ENCODE data around the gene B4GALT7.
"Not testable (repeated sequence)": the region's sequence is repeated elsewhere in the genome, so short reads cannot be mapped to it uniquely, and the experiment has no call there.

The B4GALT7 gene, protein sequence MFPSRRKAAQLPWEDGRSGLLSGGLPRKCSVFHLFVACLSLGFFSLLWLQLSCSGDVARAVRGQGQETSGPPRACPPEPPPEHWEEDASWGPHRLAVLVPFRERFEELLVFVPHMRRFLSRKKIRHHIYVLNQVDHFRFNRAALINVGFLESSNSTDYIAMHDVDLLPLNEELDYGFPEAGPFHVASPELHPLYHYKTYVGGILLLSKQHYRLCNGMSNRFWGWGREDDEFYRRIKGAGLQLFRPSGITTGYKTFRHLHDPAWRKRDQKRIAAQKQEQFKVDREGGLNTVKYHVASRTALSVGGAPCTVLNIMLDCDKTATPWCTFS

DNA sequence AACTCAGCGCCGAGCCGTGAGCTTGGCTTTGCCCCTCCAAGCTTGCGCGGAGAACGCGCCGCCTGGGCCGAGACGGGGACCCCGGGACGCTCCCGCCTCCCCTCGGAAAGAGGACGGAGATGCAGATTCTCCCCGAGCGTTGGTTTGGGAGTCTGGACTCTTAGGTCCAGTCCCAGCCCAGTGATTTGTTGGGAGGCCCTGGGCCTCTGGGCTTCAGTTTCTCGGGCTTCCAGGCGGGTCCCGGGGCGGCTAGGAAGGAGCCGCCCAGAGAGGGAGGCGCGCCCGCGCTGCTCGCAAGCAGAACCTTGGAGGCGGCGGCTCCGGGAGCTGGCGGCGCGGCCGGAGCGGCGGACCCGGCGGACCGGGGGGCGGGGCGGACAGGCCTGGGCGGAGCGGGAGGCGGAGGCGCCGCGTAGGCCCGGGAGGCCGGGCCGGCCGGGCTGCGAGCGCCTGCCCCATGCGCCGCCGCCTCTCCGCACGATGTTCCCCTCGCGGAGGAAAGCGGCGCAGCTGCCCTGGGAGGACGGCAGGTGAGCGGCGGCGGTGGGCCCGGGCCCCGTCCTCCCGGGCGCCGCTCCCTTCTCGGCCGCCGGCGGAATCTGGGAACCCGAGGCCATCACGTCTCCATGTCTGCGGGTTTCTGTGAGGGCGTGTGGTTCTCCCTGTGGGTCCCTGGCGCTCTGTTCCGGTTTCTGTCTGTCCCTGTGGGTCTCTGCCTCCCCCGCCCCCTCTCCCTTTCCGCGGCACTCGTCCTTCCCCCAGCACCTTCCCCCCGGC is at the start of gene B4GALT7:
Gene B4GALT7, plus strand, starts transcription at position 402 of the 777 bp plus-strand sequence. Its CDS starts 79 bp downstream, at position 481.
- peak in 1 of 2 experiments; percentile 24 for DNase-seq

DNA sequence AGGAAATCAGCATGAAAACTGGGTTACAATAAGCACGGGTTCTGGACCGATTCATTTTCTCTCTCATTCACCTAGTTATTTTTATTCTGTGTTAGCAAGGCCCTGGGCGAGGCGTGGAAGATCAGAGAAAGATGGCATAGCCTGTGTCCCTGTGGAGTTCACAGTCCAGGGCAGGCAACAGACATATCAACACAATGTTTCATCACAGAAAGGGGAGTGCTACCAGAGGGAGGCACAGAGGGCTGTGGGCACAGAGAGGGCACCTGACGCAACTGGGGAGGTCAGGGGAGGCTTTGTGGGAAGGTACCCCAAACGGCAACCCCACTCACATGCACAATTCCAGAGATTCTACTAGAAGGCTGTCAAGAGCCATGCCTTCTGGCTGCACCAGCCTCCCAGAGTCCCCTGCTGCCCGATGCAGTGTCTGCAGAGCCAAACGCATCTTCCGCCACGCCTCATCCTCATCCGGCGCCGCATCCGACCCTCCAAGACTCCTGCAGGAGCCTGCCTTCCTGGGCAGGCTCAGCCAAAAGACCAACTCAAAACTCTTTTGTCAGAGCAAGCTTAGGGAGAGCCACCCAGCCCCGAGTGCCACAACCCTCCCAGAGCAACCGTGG is 47.0 kb upstream of the B4GALT7 start:
- DNase-seq, result no peak

DNA sequence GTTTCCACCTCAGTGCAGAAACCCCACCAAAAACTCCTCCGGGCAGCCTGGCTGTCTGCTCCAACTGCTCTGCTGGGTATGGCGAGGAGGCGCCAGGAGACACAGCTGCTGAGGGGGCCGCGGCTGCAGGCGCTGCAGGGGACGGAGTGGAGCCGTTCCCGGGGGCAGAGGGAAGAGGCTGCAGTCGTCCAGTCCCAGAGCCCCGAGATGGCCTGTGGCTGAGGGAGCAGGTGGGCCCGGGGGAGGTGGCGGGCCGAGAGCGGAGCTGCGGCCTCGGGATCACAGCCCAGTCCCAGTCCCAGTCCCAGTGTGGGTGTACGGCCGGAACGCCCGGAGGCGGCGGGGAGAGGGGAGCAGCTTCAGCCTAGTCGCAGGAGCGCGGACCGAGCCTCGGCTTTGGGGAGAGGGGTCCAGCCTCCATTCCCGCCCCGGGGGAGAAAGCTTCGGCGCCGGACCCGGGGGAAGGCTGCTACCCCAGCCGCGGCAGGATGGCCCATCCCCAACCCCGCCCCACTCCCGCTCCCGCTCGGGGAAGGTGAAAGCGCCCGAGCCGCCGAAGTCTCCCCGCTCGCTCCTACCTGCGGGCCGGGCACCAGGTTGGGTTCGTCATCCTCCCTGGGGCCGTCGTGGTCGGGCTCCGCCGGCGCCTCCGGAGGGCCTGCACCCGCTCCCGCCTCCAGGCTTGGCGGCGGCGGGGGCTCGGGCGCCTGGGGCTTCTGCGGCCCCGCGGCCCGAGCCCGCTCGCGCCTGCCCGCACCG is 46.1 kb upstream of the B4GALT7 start:
- DNase-seq, result no peak

DNA sequence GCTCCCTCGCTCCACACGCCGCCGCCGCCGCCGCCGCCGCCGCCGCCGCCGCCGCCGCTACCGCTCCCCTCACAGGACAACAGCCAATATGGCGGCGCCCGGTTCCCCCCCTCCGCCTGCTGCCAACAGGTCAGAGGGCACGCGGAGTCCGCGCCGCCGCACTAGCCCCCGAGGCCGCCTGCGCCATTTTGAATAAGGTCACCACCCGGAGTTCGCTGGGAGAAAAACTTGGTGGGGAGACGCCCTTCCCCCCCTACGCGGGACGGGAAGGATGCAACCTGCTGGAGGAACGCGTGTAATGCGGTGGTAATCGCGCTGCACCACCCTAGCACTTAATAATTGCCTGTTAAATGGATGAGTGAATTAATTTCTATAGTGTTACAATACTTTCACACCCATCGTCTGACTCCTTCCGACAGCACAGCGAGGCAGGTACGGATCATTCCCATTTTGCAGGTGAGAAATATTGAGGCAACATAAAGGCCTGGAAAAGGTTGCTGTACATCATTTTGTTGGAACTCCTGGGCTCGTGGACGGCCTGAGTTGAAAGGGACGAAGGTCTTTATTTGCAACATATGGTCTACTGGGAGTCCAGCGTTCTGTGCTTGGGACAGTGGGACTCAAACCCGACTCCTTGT is 45.3 kb upstream of the B4GALT7 start, which contains the start of gene FAM193B:
Gene FAM193B, minus strand, starts transcription at position 90 of the 638 bp plus-strand sequence. CDS start 105 bp downstream, outside the sequence.
- DNase-seq, result peak; percentile 5 to 70

DNA sequence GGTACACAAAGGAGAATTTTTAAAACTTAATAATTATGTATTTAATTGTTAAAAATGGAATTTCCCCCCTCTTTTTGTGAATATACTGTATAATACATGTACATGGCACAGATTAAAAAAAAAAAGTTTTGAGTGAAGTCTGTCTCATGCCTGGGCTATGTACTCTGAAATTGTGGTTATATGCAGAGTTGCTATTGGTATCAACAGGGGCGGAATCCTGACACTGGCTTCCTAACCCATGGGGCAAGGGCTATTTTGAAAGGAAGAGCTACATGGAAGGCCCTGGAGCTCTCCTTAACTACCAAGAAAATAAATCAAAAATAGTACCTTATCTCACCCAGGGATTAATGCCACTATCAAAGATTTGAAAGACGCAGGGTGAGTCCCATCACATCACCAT is 44.7 kb upstream of the B4GALT7 start:
- DNase-seq, result no peak

DNA sequence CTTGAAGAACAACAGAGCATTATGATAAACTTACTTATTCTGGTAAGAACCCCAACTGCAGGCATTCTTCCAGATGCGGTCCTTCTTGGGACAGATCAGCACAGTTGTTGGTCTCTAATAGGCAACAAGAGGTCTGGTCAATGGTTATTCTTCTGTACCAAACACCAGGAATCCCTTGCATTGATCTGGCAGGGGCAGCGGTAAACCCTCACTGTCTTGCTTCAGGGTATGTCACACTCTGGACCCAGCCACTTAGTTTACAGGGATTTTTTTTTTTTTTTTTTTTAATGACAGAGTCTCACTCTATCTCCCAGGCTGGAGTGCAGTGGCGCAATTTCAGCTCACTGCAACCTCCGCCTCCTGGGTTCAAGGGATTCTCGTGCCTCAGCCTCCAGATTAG is 44.3 kb upstream of the B4GALT7 start:
- no peak for DNase-seq

DNA sequence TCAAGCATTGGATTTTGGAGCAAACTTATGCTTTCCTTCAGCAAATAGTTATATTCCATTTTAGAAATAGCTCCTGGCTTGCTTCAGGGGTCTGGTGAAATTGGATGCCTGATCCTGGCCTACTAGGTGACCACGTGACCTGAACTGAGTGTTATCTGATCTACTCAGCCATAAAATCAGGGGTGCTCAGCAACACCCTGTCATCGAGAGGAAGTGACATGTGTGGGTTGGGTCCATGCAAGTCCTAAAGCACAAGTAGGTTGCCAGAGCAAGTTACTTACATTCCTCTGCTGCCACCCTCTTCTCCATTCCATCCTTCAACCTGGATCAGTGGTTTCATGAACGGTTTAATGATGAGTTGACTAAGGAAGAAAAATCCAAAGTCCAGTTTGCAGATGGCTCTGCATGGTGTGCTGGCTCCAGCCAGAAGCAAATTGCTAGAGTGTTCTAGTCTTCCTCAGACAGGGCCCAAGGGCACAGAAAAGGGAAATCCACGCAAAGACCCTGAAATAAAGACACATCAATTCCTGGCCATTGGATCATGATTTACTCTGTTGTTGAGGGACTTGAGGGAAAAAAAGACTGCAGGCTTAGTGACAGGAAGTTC is 42.8 kb upstream of the B4GALT7 start:
- DNase-seq, result no peak

DNA sequence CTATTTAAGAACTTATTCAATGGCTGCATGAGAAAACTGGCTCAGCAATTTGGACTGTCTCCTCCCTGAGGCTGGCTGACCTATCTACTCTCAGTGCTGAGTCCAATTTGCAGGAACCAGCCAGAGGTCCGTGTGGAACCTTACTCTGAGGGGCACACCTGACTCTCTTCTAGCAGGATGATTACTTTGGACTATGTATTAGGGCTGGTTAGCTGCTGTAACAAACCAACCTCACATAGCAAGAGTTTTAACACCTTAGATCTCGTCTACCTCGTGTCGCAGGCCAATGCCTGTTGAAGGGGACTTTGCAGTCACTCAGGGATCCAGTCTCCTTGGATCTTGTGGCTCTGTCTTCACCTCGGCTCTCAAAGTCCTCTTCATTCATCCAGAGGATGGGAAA is 42.1 kb upstream of the B4GALT7 start:
- DNase-seq, result no peak

DNA sequence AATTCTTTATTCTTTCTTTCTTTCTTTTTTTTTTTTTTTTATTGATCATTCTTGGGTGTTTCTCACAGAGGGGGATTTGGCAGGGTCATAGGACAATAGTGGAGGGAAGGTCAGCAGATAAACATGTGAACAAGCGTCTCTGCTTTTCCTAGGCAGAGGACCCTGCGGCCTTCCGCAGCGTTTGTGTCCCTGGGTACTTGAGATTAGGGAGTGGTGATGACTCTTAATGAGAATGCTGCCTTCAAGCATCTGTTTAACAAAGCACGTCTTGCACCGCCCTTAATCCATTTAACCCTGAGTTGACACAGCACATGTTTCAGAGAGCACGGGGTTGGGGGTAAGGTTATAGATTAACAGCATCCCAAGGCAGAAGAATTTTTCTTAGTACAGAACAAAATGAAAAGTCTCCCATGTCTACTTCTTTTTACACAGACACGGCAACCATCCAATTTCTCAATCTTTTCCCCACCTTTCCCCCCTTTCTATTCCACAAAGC is 40.4 kb upstream of the B4GALT7 start:
- DNase-seq, result not testable (repeated sequence)

DNA sequence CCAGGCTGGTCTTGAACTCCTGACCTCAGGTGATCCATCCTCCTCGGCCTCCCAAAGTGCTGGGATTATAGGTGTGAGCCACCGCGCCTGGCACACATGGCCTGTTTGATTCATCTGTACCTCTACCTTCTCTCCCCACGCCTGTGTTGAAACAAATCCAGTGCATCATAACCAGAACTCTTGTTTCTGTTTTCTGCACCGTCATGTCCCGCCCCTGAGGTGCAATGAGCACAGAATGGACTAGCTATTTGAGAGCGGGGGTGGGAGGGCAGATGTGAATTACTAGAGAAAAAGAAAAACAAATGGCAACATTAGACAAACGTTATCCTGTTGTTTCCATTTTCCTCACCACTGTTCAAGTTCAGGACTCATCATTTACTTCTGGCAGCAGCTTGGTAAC is 34.9 kb upstream of the B4GALT7 start:
- no peak for DNase-seq

DNA sequence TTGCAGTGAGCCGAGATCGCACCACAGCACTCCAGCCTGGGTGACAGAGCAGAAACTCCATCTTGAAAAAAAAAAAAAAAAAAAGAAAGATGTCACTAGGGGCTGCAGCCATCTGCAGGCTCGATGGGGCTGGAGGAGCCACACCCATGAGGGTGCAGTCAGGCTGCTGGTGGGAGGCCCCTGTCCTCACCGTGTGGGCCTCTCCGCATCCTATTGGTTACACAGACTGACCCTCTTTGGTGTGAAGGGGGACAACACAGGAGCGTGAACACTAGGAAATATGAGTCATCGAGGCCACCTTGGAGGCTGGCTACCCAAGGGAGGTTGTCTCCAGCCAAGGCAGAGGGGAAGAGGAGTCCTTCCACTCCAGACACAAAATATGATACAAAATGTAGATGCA is 31.6 kb upstream of the B4GALT7 start:
- no peak for DNase-seq

DNA sequence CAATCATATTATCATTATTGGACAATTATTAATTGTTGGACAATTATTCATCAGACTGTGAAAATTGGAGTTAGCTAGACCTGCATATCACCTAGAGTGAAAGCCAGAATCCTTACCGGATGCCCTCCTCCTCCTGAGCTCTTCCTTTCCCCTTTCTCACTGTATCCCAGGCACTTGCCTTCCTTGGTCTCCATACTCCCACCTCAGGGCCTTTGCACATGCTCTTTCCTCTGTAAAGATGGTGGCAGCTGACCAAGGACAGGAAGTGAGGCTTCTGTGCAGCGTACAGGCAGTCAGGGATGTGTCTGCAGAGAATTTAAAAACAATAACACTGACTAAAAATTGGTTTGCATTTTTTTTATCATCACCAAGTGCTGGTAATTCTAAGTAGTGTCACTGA is 30.0 kb upstream of the B4GALT7 start:
- no peak for DNase-seq

DNA sequence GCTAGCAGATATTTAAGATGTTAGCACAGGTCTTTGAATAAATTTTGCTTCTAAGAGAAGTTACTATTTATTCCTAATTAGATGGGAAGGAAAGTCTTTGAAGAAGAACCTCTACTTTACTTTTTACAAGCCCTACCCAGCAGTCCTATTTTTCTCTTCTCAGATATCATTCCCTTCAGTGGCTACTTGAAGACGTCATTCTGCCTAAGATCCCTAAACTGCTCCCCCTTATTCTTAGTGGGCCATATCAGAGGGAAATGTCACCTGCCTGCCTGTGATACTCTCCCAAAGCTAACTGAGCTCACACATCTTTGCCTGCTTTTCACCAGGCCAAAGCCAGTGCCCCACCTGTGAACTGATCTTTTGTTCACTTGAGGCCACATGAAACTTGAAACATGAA is 24.4 kb upstream of the B4GALT7 start:
- DNase-seq, result no peak

DNA sequence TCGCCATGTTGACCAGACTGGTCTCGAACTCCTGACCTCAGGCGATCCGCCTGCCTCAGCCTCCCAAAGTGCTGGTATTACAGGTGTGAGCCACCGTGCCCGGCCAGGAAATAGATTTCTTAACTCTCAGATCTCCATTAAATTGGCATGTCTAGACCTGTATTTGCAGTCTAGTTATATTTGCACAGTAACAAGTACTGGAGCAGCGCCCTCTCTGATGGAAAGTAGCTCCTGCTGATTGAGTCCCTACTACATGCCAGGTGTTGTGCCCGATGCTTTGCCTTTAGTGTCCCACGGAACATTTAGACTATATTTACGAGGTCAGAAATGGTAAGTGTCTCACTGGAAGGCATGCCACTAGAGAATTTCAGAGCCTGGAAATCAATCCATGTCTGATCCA is 23.8 kb upstream of the B4GALT7 start:
- DNase-seq, result no peak

DNA sequence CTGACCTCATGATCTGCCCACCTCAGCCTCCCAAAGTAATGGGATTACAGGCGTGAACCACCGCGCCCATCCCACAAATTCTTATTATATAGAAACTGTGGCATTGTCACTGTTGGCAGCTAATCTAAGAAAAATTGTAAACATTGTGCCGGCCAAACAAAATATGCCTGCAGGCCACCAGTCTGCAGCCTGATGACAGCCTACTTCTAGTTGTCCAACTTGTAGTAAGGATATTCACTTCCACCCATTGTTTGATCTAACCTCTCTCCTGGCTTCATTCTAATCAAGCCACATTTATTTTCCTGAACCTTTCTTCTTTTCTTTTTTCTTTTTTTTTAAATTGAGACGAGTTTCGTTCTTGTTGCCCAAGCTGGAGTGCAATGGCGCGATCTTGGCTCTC is 21.6 kb upstream of the B4GALT7 start:
- DNase-seq, result no peak

DNA sequence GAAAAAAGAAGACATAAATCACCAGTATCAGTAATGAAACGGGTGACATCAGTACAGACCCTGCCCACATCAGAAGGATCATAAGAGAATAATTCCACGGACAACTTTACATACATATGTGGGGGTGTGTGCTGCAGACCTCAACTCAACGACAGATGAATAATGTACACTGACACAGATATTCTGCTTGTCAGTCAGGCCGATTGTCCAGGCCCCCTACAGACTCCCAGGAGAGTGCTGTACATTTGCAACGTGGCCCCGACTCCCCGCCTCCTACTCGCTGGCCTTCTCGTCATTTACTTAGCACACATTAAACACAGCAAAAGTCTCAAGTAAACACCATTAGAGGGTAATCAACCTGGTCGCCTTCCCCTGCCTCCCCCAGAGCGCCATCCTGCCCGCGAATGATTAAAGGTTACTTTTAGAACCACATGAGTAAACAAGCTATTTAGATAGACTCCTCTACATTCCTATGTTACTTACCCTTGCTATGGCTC is 11.5 kb upstream of the B4GALT7 start:
- DNase-seq, result no peak

DNA sequence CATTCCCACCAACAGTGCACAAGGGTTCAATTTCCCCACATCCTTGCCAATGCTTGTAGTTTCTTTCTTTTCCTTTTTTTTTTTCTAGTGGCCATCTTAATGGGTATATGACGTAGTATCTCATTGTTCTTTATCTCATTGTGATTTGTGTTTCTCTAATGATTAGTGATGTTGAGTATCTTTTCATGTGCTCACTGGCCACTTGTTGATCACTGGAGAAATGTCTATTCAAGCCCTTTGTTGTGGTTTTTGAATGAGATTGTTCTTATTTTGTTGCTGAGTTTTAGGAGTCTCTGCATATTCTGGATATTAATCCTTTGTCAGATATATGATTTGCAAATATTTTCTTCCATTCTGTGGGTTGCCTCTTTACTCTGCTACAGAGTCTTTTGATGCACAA is 9.5 kb upstream of the B4GALT7 start:
- no peak for DNase-seq

DNA sequence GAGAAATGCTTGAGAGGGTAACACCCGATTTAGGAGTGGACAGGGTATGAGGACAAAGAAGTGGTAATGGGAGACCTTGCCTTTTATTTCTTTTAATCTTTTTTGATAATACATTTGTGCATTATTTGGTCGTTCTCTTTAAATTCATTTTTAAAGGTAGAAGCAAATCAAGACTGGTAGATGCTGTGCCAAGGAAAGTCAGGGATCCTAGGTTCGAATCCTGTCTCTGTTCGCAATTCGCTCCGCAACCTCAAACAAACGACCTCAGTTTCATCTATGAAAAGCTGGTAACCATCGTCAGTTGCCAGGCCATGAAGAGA is 8.3 kb upstream of the B4GALT7 start:
- no peak for DNase-seq

DNA sequence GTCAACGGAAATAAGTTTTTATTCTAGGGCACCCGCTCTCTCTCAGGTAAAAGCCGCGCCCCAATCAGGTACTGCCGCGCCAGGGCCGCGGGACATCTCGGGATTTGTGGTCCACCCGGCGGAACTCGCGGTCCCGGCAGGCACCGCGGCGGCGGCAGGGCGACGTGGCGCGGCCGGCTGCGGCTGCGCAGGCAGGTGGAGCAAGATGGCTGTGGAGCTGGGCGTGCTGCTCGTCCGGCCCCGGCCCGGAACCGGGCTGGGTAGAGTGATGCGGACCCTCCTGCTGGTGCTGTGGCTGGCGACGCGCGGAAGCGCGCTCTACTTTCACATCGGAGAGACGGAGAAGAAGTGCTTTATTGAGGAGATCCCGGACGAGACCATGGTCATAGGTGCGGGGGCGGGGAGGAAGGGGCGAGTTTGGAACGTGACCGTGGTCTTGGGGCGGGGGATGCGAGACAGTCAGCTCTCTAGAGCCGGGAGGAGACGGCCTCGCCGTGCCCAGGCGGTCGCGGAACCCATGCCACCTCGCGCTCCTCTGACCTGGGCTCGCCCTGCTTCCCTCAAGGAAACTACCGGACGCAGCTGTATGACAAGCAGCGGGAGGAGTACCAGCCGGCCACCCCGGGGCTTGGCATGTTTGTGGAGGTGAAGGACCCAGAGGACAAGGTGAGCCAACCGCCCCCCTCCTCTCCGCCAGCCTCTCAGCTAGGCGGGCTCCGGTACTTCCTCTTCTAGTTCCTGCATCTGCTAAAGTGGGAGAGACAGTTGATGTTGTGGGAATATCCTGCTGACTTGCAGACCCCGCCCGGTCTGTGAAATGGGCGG is 7.7 kb upstream of the B4GALT7 start, which contains the start of gene TMED9:
Gene TMED9, plus strand, starts transcription at position 194 of the 825 bp plus-strand sequence. Its CDS starts 12 bp downstream, at position 206.
- peak; percentile 14 to 38 for DNase-seq

DNA sequence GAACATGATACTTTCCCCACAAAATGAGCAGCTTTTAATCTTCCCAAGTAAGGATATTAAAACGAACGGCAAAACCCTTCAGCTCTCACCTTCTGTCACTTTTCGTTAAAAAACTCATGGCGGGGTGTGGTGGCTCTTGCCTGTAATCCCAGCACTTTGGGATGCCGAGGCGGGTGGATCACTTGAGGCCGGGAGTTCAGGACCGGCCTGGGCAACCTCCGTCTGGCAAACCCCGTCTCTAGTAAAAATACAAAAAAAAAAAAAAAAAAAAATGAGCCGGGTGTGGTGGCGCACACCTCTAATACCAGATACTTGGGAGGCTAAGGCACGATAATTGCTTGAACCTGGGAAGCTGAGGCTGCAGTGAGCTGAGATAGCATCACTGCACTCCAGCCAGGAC is 7.0 kb upstream of the B4GALT7 start:
- no peak for DNase-seq

DNA sequence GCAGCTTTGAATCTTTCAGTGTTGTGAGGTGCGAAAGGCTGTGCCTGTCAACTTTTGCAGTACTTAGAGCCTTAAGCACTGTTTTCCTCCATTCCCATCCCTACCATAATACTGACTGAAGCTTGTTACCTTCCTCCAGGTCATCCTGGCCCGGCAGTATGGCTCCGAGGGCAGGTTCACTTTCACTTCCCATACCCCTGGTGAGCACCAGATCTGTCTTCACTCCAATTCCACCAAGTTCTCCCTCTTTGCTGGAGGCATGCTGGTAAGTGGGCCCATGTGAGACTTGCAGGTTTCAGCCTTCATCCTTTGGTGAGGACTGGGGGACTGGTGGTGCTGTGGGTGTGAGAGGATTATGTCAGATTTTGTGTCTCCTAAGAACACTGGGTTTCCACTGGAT is 6.4 kb upstream of the B4GALT7 start:
- DNase-seq, result no peak

All from cerebellar nuclear complex (tissue), 1 donor.